HEK293 (cell line): ENCODE results near the gene UBAC2.

Experiments used
- BCL11A ChIP-seq: fragments of 450-650 bp; formaldehyde crosslinking; IDR thresholded peaks from 2 replicates; pipeline ENCODE4 v1.5.1; 2016; ENCODE audit warnings: low read depth, missing biosample characterization, missing genetic modification characterization
- ZNF274 ChIP-seq, 2 experiments: fragments of 200-500 bp in 1 of 2; fragments of 450-650 bp in 1 of 2; sonication (Bioruptor generic) in 1 of 2; formaldehyde crosslinking in 1 of 2; IDR thresholded peaks; 2 replicates each; pipeline versions ENCODE4 v1.5.1 to v1.6.1; 2014 to 2016; ENCODE audit warnings: borderline replicate concordance in 1 of 2, inconsistent platforms in 1 of 2, low read length in 1 of 2, missing biosample characterization in 1 of 2, missing genetic modification characterization in 1 of 2
- ZNF529 ChIP-seq: fragments of 450-650 bp; formaldehyde crosslinking; IDR thresholded peaks from 2 replicates; pipeline ENCODE4 v1.5.1; 2017; ENCODE audit warnings: missing genetic modification characterization, missing biosample characterization; ENCODE audit not compliant: insufficient replicate concordance
- ZNF549 ChIP-seq: fragments of 450-650 bp; IDR thresholded peaks from 2 replicates; pipeline ENCODE4 v1.5.1; 2018; ENCODE audit warnings: missing biosample characterization, missing genetic modification characterization, mild to moderate bottlenecking, inconsistent platforms, moderate library complexity
- ZNF776 ChIP-seq: fragments of 450-650 bp; formaldehyde crosslinking; IDR thresholded peaks from 2 replicates; pipeline ENCODE4 v1.5.0; 2017; ENCODE audit warnings: missing biosample characterization, missing genetic modification characterization, borderline replicate concordance
- ZNF791 ChIP-seq: fragments of 450-650 bp; formaldehyde crosslinking; IDR thresholded peaks from 2 replicates; pipeline ENCODE4 v1.5.1; 2016; ENCODE audit warnings: missing biosample characterization, missing genetic modification characterization
- TF ChIP-seq, protein P1 (sequence below): fragments of 450-650 bp; formaldehyde crosslinking; IDR thresholded peaks from 2 replicates; pipeline ENCODE4 v1.5.1; 2016; ENCODE audit warnings: missing biosample characterization, missing genetic modification characterization

DNA sequence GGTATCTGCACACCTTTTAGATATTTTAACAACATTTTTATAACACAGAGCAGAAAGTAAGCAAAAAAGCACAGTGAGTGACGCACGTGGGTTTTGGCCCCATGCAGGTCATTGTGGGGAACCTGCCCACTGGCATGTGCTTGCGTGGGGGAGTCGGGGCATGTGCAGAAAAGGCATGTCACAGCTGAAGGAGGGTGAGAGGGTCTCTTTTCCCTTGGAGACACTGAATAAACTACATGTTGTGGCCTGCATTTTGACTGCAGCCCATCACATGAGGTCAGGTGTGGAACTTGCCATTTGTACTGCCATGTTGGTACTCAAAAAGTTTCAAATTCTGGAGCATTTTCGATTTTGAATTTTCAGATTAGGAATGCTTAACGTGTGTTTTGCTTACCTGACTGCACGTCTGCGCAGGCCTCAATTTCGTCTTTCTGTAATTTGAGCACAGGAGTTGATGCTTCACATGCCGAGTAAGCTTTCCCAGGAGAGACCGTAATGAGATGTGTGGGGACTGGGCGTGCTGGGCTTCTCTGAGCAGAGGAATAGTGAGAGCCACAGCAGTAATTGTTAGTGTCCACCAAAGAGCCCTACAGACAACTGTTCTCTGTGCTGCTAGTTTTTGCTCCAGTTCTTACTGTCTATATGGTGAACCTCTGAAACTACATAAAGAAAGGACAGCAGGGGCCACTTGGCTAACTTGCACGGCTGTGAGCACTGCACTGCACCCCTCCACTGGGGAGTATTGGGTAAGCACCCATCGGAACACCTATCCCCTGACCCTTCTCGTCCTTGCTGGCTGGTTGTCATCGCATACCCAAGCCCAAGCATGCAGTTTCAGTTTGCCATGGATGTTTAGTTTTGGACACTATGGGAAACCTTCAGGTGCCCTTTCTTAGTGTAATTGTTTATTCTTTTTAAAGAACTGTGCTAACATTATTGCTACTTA, 179.5 kb downstream of the UBAC2 start:
- TF ChIP-seq ZNF776 (tag by site-specific recombination) (no peak), ZNF549 (tag by site-specific recombination) (no peak), ZNF791 (no peak), BCL11A (tag by site-specific recombination) (no peak), ZNF529 (no peak), ZNF274 (IDR thresholded peaks at IDR 0.05; ENCODE audit: low read length) (no peak), ZNF274 (tag by site-specific recombination; IDR thresholded peaks at IDR 0.05; ENCODE audit: borderline replicate concordance) (no peak)
- TF ChIP-seq, protein P1, sequence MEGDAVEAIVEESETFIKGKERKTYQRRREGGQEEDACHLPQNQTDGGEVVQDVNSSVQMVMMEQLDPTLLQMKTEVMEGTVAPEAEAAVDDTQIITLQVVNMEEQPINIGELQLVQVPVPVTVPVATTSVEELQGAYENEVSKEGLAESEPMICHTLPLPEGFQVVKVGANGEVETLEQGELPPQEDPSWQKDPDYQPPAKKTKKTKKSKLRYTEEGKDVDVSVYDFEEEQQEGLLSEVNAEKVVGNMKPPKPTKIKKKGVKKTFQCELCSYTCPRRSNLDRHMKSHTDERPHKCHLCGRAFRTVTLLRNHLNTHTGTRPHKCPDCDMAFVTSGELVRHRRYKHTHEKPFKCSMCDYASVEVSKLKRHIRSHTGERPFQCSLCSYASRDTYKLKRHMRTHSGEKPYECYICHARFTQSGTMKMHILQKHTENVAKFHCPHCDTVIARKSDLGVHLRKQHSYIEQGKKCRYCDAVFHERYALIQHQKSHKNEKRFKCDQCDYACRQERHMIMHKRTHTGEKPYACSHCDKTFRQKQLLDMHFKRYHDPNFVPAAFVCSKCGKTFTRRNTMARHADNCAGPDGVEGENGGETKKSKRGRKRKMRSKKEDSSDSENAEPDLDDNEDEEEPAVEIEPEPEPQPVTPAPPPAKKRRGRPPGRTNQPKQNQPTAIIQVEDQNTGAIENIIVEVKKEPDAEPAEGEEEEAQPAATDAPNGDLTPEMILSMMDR (tag by site-specific recombination), result no peak
